Neural cell (in vitro differentiated cells): ENCODE results near the gene PLXNA4. TPM values are rescaled to one million over a fixed set of nuclear protein-coding genes. Genes with fewer than 3 reads are reported as not detected.

Source experiments
- H2AFZ ChIP-seq: fragments of 200-600, 300-800 bp; sonication (generic), shearing (Covaris generic); 2 replicates; pipeline ENCODE4 v1.6.0; 2014; ENCODE audit warnings: low read depth, mild to moderate bottlenecking, antibody characterized with exemption, low read length, moderate library complexity
- H3F3A ChIP-seq: fragments of 200-600 bp; shearing (Covaris generic); 2 replicates; pipeline ENCODE4 v1.6.1; 2016; ENCODE audit warnings: mild to moderate bottlenecking, moderate library complexity, mixed read lengths, antibody characterized with exemption, low read length; ENCODE audit not compliant: insufficient read depth, poor library complexity, severe bottlenecking
- H3K27ac ChIP-seq: fragments of 200-600, 300-800 bp; sonication (generic), shearing (Covaris generic); 2 replicates; pipeline ENCODE4 v1.5.1; 2014; ENCODE audit warnings: mild to moderate bottlenecking, low read length, moderate library complexity
- H3K27me3 ChIP-seq: fragments of 300-800, 200-600 bp; sonication (generic), shearing (Covaris generic); 2 replicates; pipeline ENCODE4 v1.6.0; 2014; ENCODE audit warnings: mild to moderate bottlenecking, low read depth, low read length, moderate library complexity; ENCODE audit not compliant: insufficient read depth
- H3K36me3 ChIP-seq: fragments of 300-800, 200-600 bp; sonication (generic), shearing (Covaris generic); 2 replicates; pipeline ENCODE4 v1.5.1; 2014; ENCODE audit warnings: mild to moderate bottlenecking, antibody characterized with exemption, low read length, moderate library complexity; ENCODE audit not compliant: insufficient read depth
- H3K4me2 ChIP-seq: fragments of 300-800, 200-600 bp; sonication (generic), shearing (Covaris generic); 2 replicates; pipeline ENCODE4 v1.6.0; 2014; ENCODE audit warnings: mild to moderate bottlenecking, low read length
- H3K4me3 ChIP-seq: fragments of 300-800, 200-600 bp; sonication (generic), shearing (Covaris generic); 2 replicates; pipeline ENCODE4 v1.5.1; 2014; ENCODE audit warnings: mild to moderate bottlenecking, low read length, moderate library complexity
- H3K79me2 ChIP-seq: fragments of 200-600 bp; shearing (Covaris generic); replicated peaks from 2 replicates; pipeline ENCODE4 v1.6.0; 2014; ENCODE audit warnings: mild to moderate bottlenecking, low read length, moderate library complexity; ENCODE audit not compliant: insufficient read depth
- H3K9ac ChIP-seq: fragments of 300-800, 200-600 bp; sonication (generic), shearing (Covaris generic); 2 replicates; pipeline ENCODE4 v1.6.1; 2016; ENCODE audit warnings: mild to moderate bottlenecking, low read length, mixed read lengths
- H3K9me2 ChIP-seq: fragments of 200-600 bp; shearing (Covaris generic); 2 replicates; pipeline ENCODE4 v1.6.1; 2016; ENCODE audit warnings: mild to moderate bottlenecking, low read length, mixed read lengths; ENCODE audit not compliant: insufficient read depth
- H3K9me3 ChIP-seq: fragments of 200-600, 300-800 bp; sonication (generic), shearing (Covaris generic); 2 replicates; pipeline ENCODE4 v1.6.1; 2016; ENCODE audit warnings: mild to moderate bottlenecking, mixed run types, low read length, moderate library complexity, mixed read lengths
- H4K20me1 ChIP-seq: fragments of 200-600 bp; shearing (Covaris generic); 2 replicates; pipeline ENCODE4 v1.6.1; 2016; ENCODE audit warnings: mild to moderate bottlenecking, mixed run types; ENCODE audit not compliant: insufficient read depth
- CTCF ChIP-seq: fragments of 450-650 bp; IDR thresholded peaks from 2 replicates; pipeline ENCODE4 v1.5.1; 2014; ENCODE audit warnings: antibody characterized with exemption, mild to moderate bottlenecking, moderate library complexity; ENCODE audit not compliant: poor library complexity, severe bottlenecking
- EP300 ChIP-seq: fragments of 450-650 bp; conservative IDR thresholded peaks from 2 replicates; pipeline ENCODE4 v1.6.1; 2014; ENCODE audit warnings: antibody characterized with exemption, mild to moderate bottlenecking, moderate library complexity; ENCODE audit not compliant: poor library complexity, severe bottlenecking
- EZH2 ChIP-seq: fragments of 200-600, 300-800 bp; shearing (Covaris generic), sonication (generic); IDR thresholded peaks from 2 replicates; pipeline ENCODE4 v1.6.1; 2014; ENCODE audit warnings: antibody characterized with exemption, low read length, borderline replicate concordance, mild to moderate bottlenecking; ENCODE audit not compliant: insufficient read depth, poor library complexity, severe bottlenecking
- MXI1 ChIP-seq: fragments of 450-650 bp; conservative IDR thresholded peaks from 2 replicates; pipeline ENCODE4 v1.6.1; 2014; ENCODE audit warnings: antibody characterized with exemption, mild to moderate bottlenecking; ENCODE audit not compliant: poor library complexity, severe bottlenecking
- POLR2AphosphoS5 ChIP-seq: IDR thresholded peaks from 2 replicates; pipeline ENCODE4 v1.6.1; 2012
- RAD21 ChIP-seq: fragments of 450-650 bp; conservative IDR thresholded peaks from 2 replicates; pipeline ENCODE4 v1.6.1; 2014; ENCODE audit warnings: antibody characterized with exemption, mild to moderate bottlenecking, moderate library complexity
- REST ChIP-seq: IDR thresholded peaks from 2 replicates; pipeline ENCODE4 v1.6.1; 2012; ENCODE audit warnings: borderline replicate concordance
- SMC3 ChIP-seq: fragments of 450-650 bp; conservative IDR thresholded peaks from 2 replicates; pipeline ENCODE4 v1.6.1; 2014; ENCODE audit warnings: antibody characterized with exemption, mild to moderate bottlenecking, moderate library complexity; ENCODE audit not compliant: poor library complexity
- TAF1 ChIP-seq: IDR thresholded peaks from 2 replicates; pipeline ENCODE4 v1.6.1; 2012; ENCODE audit warnings: low read depth
- polyA plus RNA-seq: library from polyadenylated mRNA; depleted of rRNA; stranded (reverse); fragments of >200 nt; gene quantifications from 2 replicates; pipeline ENCODE4 v1.2.3, GENCODE V29; 2014

PLXNA4 gene
- polyA plus RNA-seq, 1 donor from 2014 or later, result 7.2 TPM

- Histone ChIP-seq H3K4me3 (no peak overlapping the region), H3K27ac (no peak overlapping the region), H2AFZ (no peak overlapping the region), H3K9ac (no peak overlapping the region), H3K9me2 (no peaks in the 10 kb centered on the region), H4K20me1 (no peaks in the 10 kb centered on the region), H3K36me3 (no peaks in the 10 kb centered on the region), H3K4me2 (no peak overlapping the region), H3K9me3 (no peaks in the 10 kb centered on the region), H3K27me3 (no peaks in the 10 kb centered on the region), H3F3A (no peaks in the 10 kb centered on the region), H3K79me2 (no peaks in the 10 kb centered on the region)
- TF ChIP-seq TAF1, result no peak
- no peak for TF ChIP-seq POLR2AphosphoS5
- no peak for TF ChIP-seq EP300
- TF ChIP-seq EZH2, result no peak
- TF ChIP-seq SMC3, result no peak
- TF ChIP-seq CTCF, result no peak
- no peak for TF ChIP-seq REST
- TF ChIP-seq MXI1, result no peak
- no peak for TF ChIP-seq RAD21
Measured at GRCh38 chr7:132207211-132207610, 369.1 kb downstream of the PLXNA4 start.

- Histone ChIP-seq H4K20me1 (no peaks in the 10 kb centered on the region), H3K27ac (no peak overlapping the region), H3K9me2 (no peaks in the 10 kb centered on the region), H3K9ac (no peak overlapping the region), H2AFZ (no peak overlapping the region), H3K27me3 (no peaks in the 10 kb centered on the region), H3K4me3 (no peak overlapping the region), H3F3A (no peaks in the 10 kb centered on the region), H3K79me2 (no peaks in the 10 kb centered on the region), H3K9me3 (no peaks in the 10 kb centered on the region), H3K36me3 (no peaks in the 10 kb centered on the region), H3K4me2 (no peak overlapping the region)
- TF ChIP-seq EP300 (no peak), MXI1 (no peak)
Measured at GRCh38 chr7:132206594-132206993, 369.7 kb downstream of the PLXNA4 start.

- TF ChIP-seq EZH2 (no peak), SMC3 (no peak), RAD21 (no peak), REST (no peak), EP300 (no peak), CTCF (no peak), MXI1 (no peak), TAF1 (no peak), POLR2AphosphoS5 (no peak)
- no peaks in the 10 kb centered on the region for H3F3A ChIP-seq
- H3K79me2 ChIP-seq, result no peaks in the 10 kb centered on the region
- no peak overlapping the region for H2AFZ ChIP-seq
- H3K9me2 ChIP-seq, result no peaks in the 10 kb centered on the region
- no peaks in the 10 kb centered on the region for H4K20me1 ChIP-seq
- H3K9ac ChIP-seq, result no peak overlapping the region
- H3K27me3 ChIP-seq, result no peaks in the 10 kb centered on the region
- no peak overlapping the region for H3K27ac ChIP-seq
- no peaks in the 10 kb centered on the region for H3K36me3 ChIP-seq
- no peak overlapping the region for H3K4me3 ChIP-seq
- H3K9me3 ChIP-seq, result no peaks in the 10 kb centered on the region
- no peak overlapping the region for H3K4me2 ChIP-seq
Measured at GRCh38 chr7:132205509-132205908, 370.8 kb downstream of the PLXNA4 start.
